HG03565 (cell line): ENCODE measurements around the gene TMED5.
"Not testable (repeated sequence)": the region's sequence is repeated elsewhere in the genome, so short reads cannot be mapped to it uniquely, and the experiment has no call there.

Source experiments
- ATAC-seq: cut with Tn5 transposase; IDR thresholded peaks from one replicate; pipeline ENCODE4 v1.9.1; 2021; ENCODE audit warnings: mild to moderate bottlenecking, moderate library complexity; ENCODE audit not compliant: unreplicated experiment

The TMED5 gene

GRCh38 chr1:93172778-93173177, 7.4 kb downstream of the TMED5 start:
- no peak for ATAC-seq

- no peak for ATAC-seq
Measured at GRCh38 chr1:93171549-93172034, 8.6 kb downstream of the TMED5 start.

- not testable (repeated sequence) for ATAC-seq
Measured at GRCh38 chr1:93170141-93170678, 10.0 kb downstream of the TMED5 start.

GRCh38 chr1:93167006-93167405, 13.2 kb downstream of the TMED5 start:
- no peak for ATAC-seq

- ATAC-seq, result not testable (repeated sequence)
Measured at GRCh38 chr1:93165895-93166294, 14.3 kb downstream of the TMED5 start.

- ATAC-seq, result no peak
Measured at GRCh38 chr1:93164816-93165215, 15.4 kb downstream of the TMED5 start.

GRCh38 chr1:93163314-93163713, 16.9 kb downstream of the TMED5 start:
- not testable (repeated sequence) for ATAC-seq

- no peak for ATAC-seq
Measured at GRCh38 chr1:93159337-93159736, 20.9 kb downstream of the TMED5 start.

- no peak for ATAC-seq
Measured at GRCh38 chr1:93155335-93155734, 24.9 kb downstream of the TMED5 start.

GRCh38 chr1:93154898-93155297, 25.3 kb downstream of the TMED5 start:
- ATAC-seq, result no peak

GRCh38 chr1:93152835-93153234, 27.4 kb downstream of the TMED5 start:
- no peak for ATAC-seq

- ATAC-seq, result no peak
Measured at GRCh38 chr1:93151474-93151873, 28.7 kb downstream of the TMED5 start.

GRCh38 chr1:93150729-93151128, 29.5 kb downstream of the TMED5 start:
- no peak for ATAC-seq

- no peak for ATAC-seq
Measured at GRCh38 chr1:93148001-93148400, 32.2 kb downstream of the TMED5 start.

GRCh38 chr1:93143769-93144168, 36.4 kb downstream of the TMED5 start:
- ATAC-seq, result no peak

- no peak for ATAC-seq
Measured at GRCh38 chr1:93143136-93143535, 37.1 kb downstream of the TMED5 start.

- no peak for ATAC-seq
Measured at GRCh38 chr1:93142161-93142560, 38.1 kb downstream of the TMED5 start.

- no peak for ATAC-seq
Measured at GRCh38 chr1:93140106-93140505, 40.1 kb downstream of the TMED5 start.

- ATAC-seq, result no peak
Measured at GRCh38 chr1:93137604-93138292, 42.5 kb downstream of the TMED5 start.

- ATAC-seq, result no peak
Measured at GRCh38 chr1:93136445-93136844, 43.8 kb downstream of the TMED5 start.

GRCh38 chr1:93132638-93133037, 47.6 kb downstream of the TMED5 start:
- no peak for ATAC-seq

- no peak for ATAC-seq
Measured at GRCh38 chr1:93129507-93130099, 50.6 kb downstream of the TMED5 start.
